HUES64 (cell line): ENCODE data around the gene HOATZ.

Source experiments
- H3K27ac ChIP-seq: 2 replicates; pipeline ENCODE4 v1.7.0; 2013; ENCODE audit warnings: low read depth, low read length, inconsistent platforms
- H3K27me3 ChIP-seq: 2 replicates; pipeline ENCODE4 v1.6.1; 2013; ENCODE audit warnings: mild to moderate bottlenecking, low read length; ENCODE audit not compliant: insufficient read depth
- H3K36me3 ChIP-seq: 2 replicates; pipeline ENCODE4 v1.6.1; 2013; ENCODE audit warnings: mild to moderate bottlenecking, low read length; ENCODE audit not compliant: insufficient read depth
- H3K4me1 ChIP-seq: 2 replicates; pipeline ENCODE4 v1.6.1; 2013; ENCODE audit warnings: mild to moderate bottlenecking, low read length, moderate library complexity; ENCODE audit not compliant: insufficient read depth
- H3K4me3 ChIP-seq: 2 replicates; pipeline ENCODE4 v1.5.1; 2013; ENCODE audit warnings: mild to moderate bottlenecking, low read length, moderate library complexity
- H3K9ac ChIP-seq: 2 replicates; pipeline ENCODE4 v1.6.1; 2013; ENCODE audit warnings: mild to moderate bottlenecking, low read depth, low read length
- H3K9me3 ChIP-seq: 2 replicates; pipeline ENCODE4 v1.6.1; 2013; ENCODE audit warnings: low read depth, low read length; ENCODE audit not compliant: insufficient read depth
- WGBS: fragments of 150-250, 120-280 bp; methylation state at CpG from one replicate; pipeline ENCODE4 v1.1.7; 2013; ENCODE audit warnings: missing lambda C conversion rate; 5-methylcytosine and 5-hydroxymethylcytosine counted together

The HOATZ gene

DNA sequence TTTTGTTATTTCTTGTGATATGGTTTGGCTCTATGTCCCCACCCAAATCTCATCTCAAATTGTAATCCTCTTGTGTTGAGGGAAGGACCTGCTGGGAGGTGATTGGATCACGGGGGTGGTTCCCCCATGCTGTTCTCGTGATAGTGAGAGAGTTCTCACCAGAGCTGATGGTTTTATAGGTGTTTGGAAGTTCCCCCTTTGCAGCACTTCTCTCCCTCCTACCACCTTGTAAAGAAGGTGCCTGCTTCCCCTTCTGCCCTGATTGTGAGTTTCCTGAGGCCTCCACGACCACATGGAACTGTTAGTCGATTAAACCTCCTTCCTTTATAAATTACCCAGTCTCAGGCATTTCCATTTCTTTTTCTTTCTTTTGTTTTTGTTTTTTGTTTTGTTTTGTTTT lies 63.2 kb downstream of the HOATZ start:
- no peaks in the 10 kb centered on the region; the same call in 1 of the 2 replicates for H3K4me1 ChIP-seq
- no peak overlapping the region for H3K4me3 ChIP-seq
- no peak overlapping the region for H3K27ac ChIP-seq
- no peaks in the 10 kb centered on the region for H3K36me3 ChIP-seq
- no peaks in the 10 kb centered on the region for H3K9me3 ChIP-seq
- 88% methylated on average over 2 of the region's 4 CpGs for WGBS
- no peaks in the 10 kb centered on the region for H3K27me3 ChIP-seq
- no peak overlapping the region for H3K9ac ChIP-seq

DNA sequence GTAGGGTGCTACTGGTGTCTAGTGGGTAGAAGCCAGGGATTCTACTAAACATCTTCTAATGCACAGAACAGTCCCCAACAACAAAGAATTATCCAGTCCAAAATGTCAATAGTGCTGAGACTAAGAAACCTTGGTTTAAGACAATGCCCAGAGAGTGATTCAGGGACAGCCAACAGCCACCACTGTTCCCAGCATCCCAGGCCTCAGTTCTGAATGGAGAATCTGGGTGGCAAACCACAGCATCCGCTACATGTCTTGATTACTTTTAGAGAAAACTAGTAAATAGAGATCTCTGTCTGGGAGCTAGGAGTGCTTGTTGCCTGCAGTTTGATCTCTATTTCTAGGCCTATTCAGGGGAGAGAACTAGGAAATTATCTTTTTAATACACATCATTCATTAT lies 66.8 kb downstream of the HOATZ start:
- no peaks in the 10 kb centered on the region for H3K9me3 ChIP-seq
- no peaks in the 10 kb centered on the region for H3K36me3 ChIP-seq
- no peaks in the 10 kb centered on the region for H3K27me3 ChIP-seq
- no peak overlapping the region for H3K9ac ChIP-seq
- no peak overlapping the region for H3K4me3 ChIP-seq
- 100% methylated on average over 1 of the region's 1 CpG for WGBS
- no peaks in the 10 kb centered on the region for H3K4me1 ChIP-seq
- no peak overlapping the region for H3K27ac ChIP-seq

DNA sequence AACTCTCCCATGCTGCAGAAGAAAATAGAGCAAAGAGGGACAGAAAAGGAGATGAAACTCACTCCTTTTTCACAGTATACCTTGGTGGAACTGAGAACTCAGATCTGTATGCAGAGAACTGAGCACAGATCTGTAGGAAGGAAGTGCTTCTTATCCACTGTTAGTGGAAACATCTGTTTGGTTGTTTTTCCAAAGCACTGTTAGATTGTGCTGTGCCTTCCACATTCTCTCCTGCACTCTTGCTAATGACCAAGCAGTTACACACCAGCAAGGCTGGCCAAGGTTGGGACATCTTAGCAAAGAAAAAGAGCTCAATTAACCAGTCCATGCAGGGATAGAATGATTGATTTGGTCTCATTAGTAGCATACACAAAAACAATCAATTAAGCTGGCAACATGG lies 67.6 kb downstream of the HOATZ start:
- H3K4me3 ChIP-seq = no peak overlapping the region
- H3K9ac ChIP-seq = no peak overlapping the region
- no peaks in the 10 kb centered on the region for H3K27me3 ChIP-seq
- no peaks in the 10 kb centered on the region for H3K4me1 ChIP-seq
- H3K27ac ChIP-seq = no peak overlapping the region
- no peaks in the 10 kb centered on the region for H3K36me3 ChIP-seq
- no peaks in the 10 kb centered on the region for H3K9me3 ChIP-seq

DNA sequence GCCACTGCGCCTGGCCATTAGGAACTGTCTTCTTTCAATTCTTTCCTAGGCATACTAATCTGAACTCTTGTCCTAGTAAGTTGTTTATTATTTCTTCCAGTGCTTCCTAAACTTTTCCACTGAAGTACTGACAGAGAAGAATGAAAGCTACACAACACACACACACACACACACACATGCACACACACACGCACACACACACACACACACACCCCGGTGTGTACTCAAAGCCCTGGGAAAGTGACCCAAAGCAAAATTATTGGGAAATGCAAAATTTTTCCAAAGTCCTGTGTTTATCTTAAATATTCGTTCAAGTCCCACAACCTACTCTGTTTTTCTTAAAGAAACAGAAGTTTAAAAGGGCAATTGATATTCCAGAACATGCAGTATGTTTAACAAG lies 68.3 kb downstream of the HOATZ start:
- 90% methylated on average over 4 of the region's 4 CpGs for WGBS
- Histone ChIP-seq H3K9ac (no peak overlapping the region), H3K4me1 (no peaks in the 10 kb centered on the region), H3K27ac (no peak overlapping the region), H3K4me3 (no peak overlapping the region), H3K27me3 (no peaks in the 10 kb centered on the region), H3K9me3 (no peaks in the 10 kb centered on the region), H3K36me3 (no peaks in the 10 kb centered on the region)

DNA sequence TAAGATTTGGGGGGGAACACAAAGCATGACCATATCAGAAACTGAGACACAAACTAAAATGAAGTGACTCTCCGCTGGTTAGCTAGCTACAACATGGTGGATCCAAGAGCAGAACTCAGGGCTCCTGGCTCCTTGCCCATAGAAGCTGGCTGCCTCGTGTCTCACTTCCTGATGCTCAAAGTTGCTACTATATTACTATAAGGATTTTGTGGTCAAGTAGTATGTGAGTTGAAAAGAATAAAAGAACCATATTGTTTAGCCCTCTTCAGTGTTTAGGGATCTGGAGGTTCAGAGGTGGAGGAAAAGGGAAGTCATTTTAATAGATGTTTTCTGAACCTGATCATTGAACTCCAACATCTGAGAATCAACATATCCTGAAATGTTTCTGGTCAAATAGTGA lies 70.8 kb downstream of the HOATZ start:
- no peak overlapping the region for H3K4me3 ChIP-seq
- H3K27me3 ChIP-seq = no peaks in the 10 kb centered on the region
- H3K27ac ChIP-seq = no peak overlapping the region
- H3K9me3 ChIP-seq = no peaks in the 10 kb centered on the region
- no peak overlapping the region for H3K9ac ChIP-seq
- 91% methylated on average over 2 of the region's 2 CpGs for WGBS
- H3K36me3 ChIP-seq = no peaks in the 10 kb centered on the region
- H3K4me1 ChIP-seq = no peaks in the 10 kb centered on the region

DNA sequence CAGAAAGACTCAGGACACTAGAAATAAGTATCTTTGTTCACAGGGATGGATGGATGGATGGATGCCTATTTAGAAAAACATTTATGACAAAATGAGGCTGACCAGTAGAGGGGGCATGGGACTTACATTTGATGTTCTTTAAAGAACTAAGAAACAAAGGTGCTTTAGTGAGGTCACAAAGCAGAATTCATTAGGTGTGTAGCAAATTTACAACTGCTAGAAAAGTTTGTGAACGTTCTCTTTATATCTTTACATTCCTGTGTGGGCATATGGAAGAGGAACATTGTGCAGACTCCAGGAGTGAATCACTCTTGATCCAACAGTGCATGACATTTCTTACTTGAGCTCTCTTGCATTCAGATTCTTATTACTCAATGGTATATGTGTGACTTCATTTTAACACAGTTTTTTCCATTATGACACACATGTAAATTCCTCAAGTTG lies 71.8 kb downstream of the HOATZ start:
- no peak overlapping the region for H3K9ac ChIP-seq
- no peaks in the 10 kb centered on the region for H3K4me1 ChIP-seq
- H3K9me3 ChIP-seq = no peaks in the 10 kb centered on the region
- no peak overlapping the region for H3K27ac ChIP-seq
- no peak overlapping the region for H3K4me3 ChIP-seq
- no peaks in the 10 kb centered on the region for H3K36me3 ChIP-seq
- no peaks in the 10 kb centered on the region for H3K27me3 ChIP-seq
- 0% methylated on average over 1 of the region's 1 CpG for WGBS
